NCI-H69 (cell line): ENCODE data around the gene RNF217.
A peak's percentile ranks its signal among the peaks of the same experiment; 100 is the strongest.
"Not testable (repeated sequence)": the region's sequence is repeated elsewhere in the genome, so short reads cannot be mapped to it uniquely, and the experiment has no call there.

Experiments used
- DNase-seq: peaks from one replicate; lab custom pipeline; 2025; lab: John Stamatoyannopoulos, UW

RNF217 gene

GRCh38 chr6:124961777-124962638 is at the start of gene RNF217:
Gene RNF217, plus strand, starts transcription at chr6:124962437. Its CDS starts 108 bp downstream, at chr6:124962545.
- DNase-seq: peak; percentile 90

GRCh38 chr6:124913056-124913455 is 49.2 kb upstream of the RNF217 start:
- DNase-seq: no peak

GRCh38 chr6:124917769-124918168 is 44.5 kb upstream of the RNF217 start:
- DNase-seq: no peak

- not testable (repeated sequence) for DNase-seq
Observed at GRCh38 chr6:124919703-124920102, 42.5 kb upstream of the RNF217 start.

- DNase-seq: peak; percentile 51
Observed at GRCh38 chr6:124924333-124924759, 37.9 kb upstream of the RNF217 start.

- DNase-seq: no peak
Observed at GRCh38 chr6:124926435-124926834, 35.8 kb upstream of the RNF217 start.

- DNase-seq: no peak
Observed at GRCh38 chr6:124927806-124928205, 34.4 kb upstream of the RNF217 start.

GRCh38 chr6:124928851-124929250 is 33.4 kb upstream of the RNF217 start:
- no peak for DNase-seq

GRCh38 chr6:124937645-124938044 is 24.6 kb upstream of the RNF217 start:
- no peak for DNase-seq

- DNase-seq: peak; percentile 14
Observed at GRCh38 chr6:124941259-124941658, 21.0 kb upstream of the RNF217 start.

GRCh38 chr6:124943658-124944057 is 18.6 kb upstream of the RNF217 start:
- DNase-seq: no peak

GRCh38 chr6:124947971-124948451 is 14.2 kb upstream of the RNF217 start:
- no peak for DNase-seq

GRCh38 chr6:124949706-124950105 is 12.5 kb upstream of the RNF217 start:
- no peak for DNase-seq

GRCh38 chr6:124953808-124954207 is 8.4 kb upstream of the RNF217 start:
- no peak for DNase-seq

- peak; percentile 82 for DNase-seq
Observed at GRCh38 chr6:124955108-124955856, 7.0 kb upstream of the RNF217 start.

GRCh38 chr6:124956018-124956417 is 6.2 kb upstream of the RNF217 start:
- peak; percentile 99 for DNase-seq

GRCh38 chr6:124958149-124958548 is 4.1 kb upstream of the RNF217 start:
- no peak for DNase-seq

GRCh38 chr6:124958759-124959354 is 3.4 kb upstream of the RNF217 start:
- no peak for DNase-seq

- peak; percentile 42 for DNase-seq
Observed at GRCh38 chr6:124960757-124961463, 1.3 kb upstream of the RNF217 start.

GRCh38 chr6:124961464-124961776 is 817 bp upstream of the RNF217 start:
- no peak for DNase-seq

GRCh38 chr6:124962639-124963415 is 590 bp downstream of the RNF217 start:
- DNase-seq: peak; percentile 84
